Body of pancreas (tissue), 4 donors: Measurements from ENCODE around the gene PRM1. TPM values are rescaled to one million over a fixed set of nuclear protein-coding genes. Genes with fewer than 3 reads are reported as not detected.

Source experiments
- ATAC-seq: fragments of 150-250 bp; one replicate; pipeline ENCODE4 v1.9.1; 2016
- DNase-seq, 4 donors: peaks; one replicate each; pipeline ENCODE4 v3.0.0-alpha.2; 2019
- H3K27ac ChIP-seq, 4 donors: fragments of 200-600 bp; sonication (generic); 1 replicate in 3 of 4; 2 replicates in 1 of 4; pipeline versions ENCODE4 v1.5.1 to v1.6.1; 2016 to 2019; ENCODE audit warnings: mild to moderate bottlenecking in 1 of 4, mixed read lengths in 1 of 4, moderate library complexity in 1 of 4
- H3K27me3 ChIP-seq, 2 donors: fragments of 200-600 bp; sonication (generic); one replicate each; pipeline ENCODE4 v1.6.0; 2016; ENCODE audit warnings: mild to moderate bottlenecking in 1 of 2
- H3K36me3 ChIP-seq, 2 donors: fragments of 200-600 bp; sonication (generic); replicated peaks in 1 of 2; 2 replicates each; pipeline ENCODE4 v1.5.1; 2016; ENCODE audit warnings: low read depth in 2 of 2; ENCODE audit not compliant: insufficient read depth in 1 of 2
- H3K4me1 ChIP-seq: fragments of 200-600 bp; sonication (generic); one replicate; pipeline ENCODE4 v1.6.0; 2016
- H3K4me3 ChIP-seq, 2 donors: fragments of 200-600 bp; sonication (generic); 1 replicate in 1 of 2; 2 replicates in 1 of 2; pipeline ENCODE4 v1.5.1; 2016 to 2019
- H3K9me3 ChIP-seq, 3 donors: fragments of 200-600 bp; sonication (generic); 1 replicate in 2 of 3; 2 replicates in 1 of 3; pipeline ENCODE4 v1.5.1; 2016
- POLR2A ChIP-seq, 3 donors: fragments of 450-650 bp; IDR thresholded peaks; one replicate each; pipeline ENCODE4 v1.6.1; 2016; ENCODE audit warnings: antibody characterized with exemption in 3 of 3, mild to moderate bottlenecking in 2 of 3
- WGBS, 2 donors: methylation state at CpG; one replicate each; pipeline ENCODE4 v1.1.5; 2017; 5-methylcytosine and 5-hydroxymethylcytosine counted together
- intact Hi-C: fragments of 100-400 bp; cut with DNase I; formaldehyde crosslinking; loops from one replicate; pipeline ENCODE4 v1.15.1; 2023
- total RNA-seq, 2 donors: library from RNA; depleted of rRNA; stranded (reverse); fragments of >200 nt; gene quantifications; one replicate each; pipeline ENCODE4 v1.1.0, GENCODE V29; 2016
- TF ChIP-seq, protein P1 (sequence below), 7 experiments: fragments of 450-650 bp in 4 of 7; fragments of 200-600 bp in 3 of 7; sonication (generic) in 3 of 7; IDR thresholded peaks; one replicate each; pipeline ENCODE4 v1.5.1; 2016 to 2019; ENCODE audit warnings: antibody characterized with exemption in 7 of 7

The PRM1 gene
- total RNA-seq, 2 donors from 2014 or later: not detected

DNA sequence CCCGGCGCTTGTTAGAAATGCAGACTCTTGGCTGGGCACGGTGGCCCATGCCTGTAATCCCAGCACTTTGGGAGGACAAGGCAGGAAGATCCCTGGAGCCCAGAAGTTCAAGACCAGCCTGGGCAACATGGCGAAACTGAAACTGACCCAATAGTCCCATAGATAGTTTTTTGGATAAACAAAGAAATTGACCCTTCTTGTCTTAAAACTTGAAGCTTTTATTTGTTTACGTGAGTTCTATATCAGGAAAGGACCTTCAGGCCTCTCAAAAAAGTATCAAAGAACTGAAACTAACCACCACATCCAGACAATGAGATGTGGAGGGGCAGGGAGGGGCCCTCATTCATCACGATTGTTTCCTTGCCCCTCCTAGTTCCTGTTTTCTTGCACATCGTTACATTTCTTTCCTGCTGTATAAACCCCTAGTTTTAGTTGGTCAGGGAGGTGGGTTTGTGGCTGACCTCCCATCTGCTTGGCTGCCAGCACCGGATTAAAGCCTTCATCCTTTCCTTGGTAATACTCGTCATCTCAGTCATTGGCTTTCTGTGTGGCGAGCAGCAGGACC is 29.9 kb upstream of the PRM1 start:
- H3K4me1 ChIP-seq: peaks cover 16% of the 10 kb centered on the region
- H3K27ac ChIP-seq: no peak overlapping the region
- ATAC-seq (no peak), DNase-seq (no peak)
- intact Hi-C loops: no loop called here
- no peaks in the 10 kb centered on the region for H3K36me3 ChIP-seq
- TF ChIP-seq, protein P1, sequence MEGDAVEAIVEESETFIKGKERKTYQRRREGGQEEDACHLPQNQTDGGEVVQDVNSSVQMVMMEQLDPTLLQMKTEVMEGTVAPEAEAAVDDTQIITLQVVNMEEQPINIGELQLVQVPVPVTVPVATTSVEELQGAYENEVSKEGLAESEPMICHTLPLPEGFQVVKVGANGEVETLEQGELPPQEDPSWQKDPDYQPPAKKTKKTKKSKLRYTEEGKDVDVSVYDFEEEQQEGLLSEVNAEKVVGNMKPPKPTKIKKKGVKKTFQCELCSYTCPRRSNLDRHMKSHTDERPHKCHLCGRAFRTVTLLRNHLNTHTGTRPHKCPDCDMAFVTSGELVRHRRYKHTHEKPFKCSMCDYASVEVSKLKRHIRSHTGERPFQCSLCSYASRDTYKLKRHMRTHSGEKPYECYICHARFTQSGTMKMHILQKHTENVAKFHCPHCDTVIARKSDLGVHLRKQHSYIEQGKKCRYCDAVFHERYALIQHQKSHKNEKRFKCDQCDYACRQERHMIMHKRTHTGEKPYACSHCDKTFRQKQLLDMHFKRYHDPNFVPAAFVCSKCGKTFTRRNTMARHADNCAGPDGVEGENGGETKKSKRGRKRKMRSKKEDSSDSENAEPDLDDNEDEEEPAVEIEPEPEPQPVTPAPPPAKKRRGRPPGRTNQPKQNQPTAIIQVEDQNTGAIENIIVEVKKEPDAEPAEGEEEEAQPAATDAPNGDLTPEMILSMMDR (IDR thresholded peaks at IDR 0.05): no peak
- no peak for TF ChIP-seq POLR2A (IDR thresholded peaks at IDR 0.05)
- no peak overlapping the region for H3K4me3 ChIP-seq
- WGBS, 2 donors: 70 to 84% methylated on average over 10 of the region's 10 CpGs
- H3K27me3 ChIP-seq: no peaks in the 10 kb centered on the region
- H3K9me3 ChIP-seq: no peaks in the 10 kb centered on the region

DNA sequence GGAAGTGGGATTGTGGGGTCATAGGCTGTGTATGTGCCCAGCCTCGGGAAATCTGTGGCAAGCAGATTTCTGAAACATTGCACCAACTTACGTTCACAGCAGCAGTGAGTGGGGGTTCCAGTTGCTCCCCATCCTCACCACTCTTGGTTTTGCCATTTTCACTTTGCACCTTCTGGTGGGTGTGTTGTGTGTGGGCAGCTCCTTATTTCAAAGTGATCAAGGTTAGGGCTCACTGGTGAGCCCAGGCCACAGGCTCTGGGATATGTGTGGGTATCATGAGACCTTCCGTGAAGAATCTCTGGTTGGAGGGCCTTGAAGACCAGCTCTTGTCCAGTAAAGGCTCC is 29.5 kb upstream of the PRM1 start:
- Histone ChIP-seq H3K4me1 (peaks cover 16% of the 10 kb centered on the region), H3K4me3 (no peak overlapping the region), H3K27me3 (no peaks in the 10 kb centered on the region), H3K27ac (no peak overlapping the region), H3K9me3 (no peaks in the 10 kb centered on the region), H3K36me3 (no peaks in the 10 kb centered on the region)
- ATAC-seq (no peak), DNase-seq (no peak)
- WGBS, 2 donors: 87 to 100% methylated on average over 3 of the region's 3 CpGs
- intact Hi-C loops: no loop called here
- no peak for TF ChIP-seq POLR2A (IDR thresholded peaks at IDR 0.05)
- TF ChIP-seq, protein P1 (IDR thresholded peaks at IDR 0.05): no peak

DNA sequence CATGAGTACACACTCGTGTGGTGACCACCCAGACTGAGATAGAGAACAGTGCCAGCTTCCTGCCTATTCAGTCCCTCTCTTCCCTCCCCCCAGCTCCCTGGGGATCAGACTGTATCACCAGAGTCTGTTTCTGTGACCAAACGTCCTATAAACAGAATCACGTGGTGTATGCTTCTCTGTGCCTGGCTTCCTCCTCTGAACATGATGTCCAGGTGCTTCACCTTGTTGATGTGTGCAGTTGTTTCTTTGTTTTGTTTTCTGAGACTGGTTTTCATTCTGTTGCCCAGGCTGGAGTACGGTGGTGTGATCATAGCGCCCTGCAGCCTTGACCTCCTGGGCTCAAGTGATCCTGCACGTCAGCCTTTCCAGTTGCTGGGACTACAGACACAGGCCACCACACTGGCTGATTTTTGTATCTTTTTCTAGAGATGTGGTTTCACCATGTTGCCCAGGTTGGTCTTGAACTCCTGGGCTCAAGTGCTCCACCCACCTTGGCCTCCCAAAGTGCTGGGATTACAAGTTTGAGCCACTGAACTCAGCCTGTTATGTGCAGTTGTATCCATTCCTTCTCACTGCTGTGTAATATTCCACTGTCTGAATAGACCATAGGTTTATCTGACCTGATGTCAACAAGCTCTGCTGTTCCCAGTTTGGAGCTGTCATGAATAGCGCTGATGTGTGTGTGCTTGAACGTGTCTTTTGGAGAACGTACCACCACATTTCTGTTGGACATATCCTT is 28.9 kb upstream of the PRM1 start:
- no peak for ATAC-seq
- WGBS, 2 donors: 58 to 71% methylated on average over 9 of the region's 9 CpGs
- H3K4me1 ChIP-seq: peaks cover 16% of the 10 kb centered on the region
- H3K27ac ChIP-seq: no peak overlapping the region
- no peaks in the 10 kb centered on the region for H3K27me3 ChIP-seq
- intact Hi-C loops: no loop called here
- H3K9me3 ChIP-seq: no peaks in the 10 kb centered on the region
- TF ChIP-seq, protein P1 (IDR thresholded peaks at IDR 0.05): no peak
- TF ChIP-seq POLR2A (IDR thresholded peaks at IDR 0.05): no peak
- DNase-seq: no peak
- H3K36me3 ChIP-seq: no peaks in the 10 kb centered on the region
- H3K4me3 ChIP-seq: no peak overlapping the region

DNA sequence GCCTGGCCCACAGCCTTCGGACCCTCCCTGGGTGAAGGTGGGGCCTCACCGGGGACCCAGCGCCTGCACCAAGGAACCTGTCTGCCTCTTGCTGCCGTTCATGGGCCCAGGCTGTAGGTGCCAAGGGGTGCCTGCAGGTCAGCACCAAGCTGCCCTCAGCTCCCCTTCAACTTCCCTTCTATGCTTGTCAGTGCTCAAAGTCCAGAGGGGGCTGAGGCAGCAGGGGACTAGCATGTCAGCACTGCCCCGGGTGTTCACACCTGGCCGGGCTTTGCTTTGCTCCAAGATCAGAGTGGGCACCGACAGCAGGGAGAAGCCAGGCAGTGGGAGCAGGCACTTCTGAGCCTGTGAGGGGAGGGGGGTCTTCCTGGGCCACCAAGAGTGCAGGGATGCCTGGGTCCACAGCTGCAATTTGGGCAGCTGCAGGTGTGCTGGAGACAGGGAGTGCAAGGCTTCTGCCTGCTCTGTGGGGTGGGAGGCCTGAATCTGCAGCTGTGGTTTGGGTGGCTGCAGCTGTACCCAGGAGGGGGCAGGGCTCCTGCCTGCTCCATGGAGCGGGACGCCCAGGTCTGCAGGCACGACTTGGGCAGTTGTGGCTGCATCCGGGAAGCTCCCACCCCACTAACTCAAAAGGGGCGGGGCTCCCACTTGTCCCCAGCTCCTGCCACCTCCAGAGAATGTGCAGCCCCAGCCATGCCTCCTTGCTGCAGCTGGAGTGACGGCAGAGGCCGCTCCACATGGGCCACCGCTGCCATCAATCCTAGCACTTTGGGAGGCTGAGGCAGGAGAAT is 27.6 kb upstream of the PRM1 start:
- ATAC-seq (no peak), DNase-seq (no peak)
- WGBS, 2 donors: 68 to 73% methylated on average over 4 to 15 of the region's 15 CpGs
- Histone ChIP-seq H3K27me3 (no peaks in the 10 kb centered on the region), H3K4me3 (no peak overlapping the region), H3K27ac (no peak overlapping the region), H3K9me3 (no peaks in the 10 kb centered on the region), H3K4me1 (peaks cover 16% of the 10 kb centered on the region), H3K36me3 (no peaks in the 10 kb centered on the region)
- TF ChIP-seq POLR2A (IDR thresholded peaks at IDR 0.05): no peak
- TF ChIP-seq, protein P1 (IDR thresholded peaks at IDR 0.05): no peak
- intact Hi-C loops: no loop called here
